Thymus (tissue), 14 donors: ENCODE results near the gene PEAK1. TPM values are rescaled to one million over a fixed set of nuclear protein-coding genes. Genes with fewer than 3 reads are reported as not detected.
A peak's percentile ranks its signal among the peaks of the same experiment; 100 is the strongest.

Experiments used
- DNase-seq, 9 donors: peaks; one replicate each; pipeline ENCODE4 v3.0.0-alpha.2; 2013; ENCODE audit warnings: low spot score in 9 of 9, low read depth in 6 of 9, missing footprints in 1 of 9
- H3K27ac ChIP-seq, 2 donors: one replicate each; pipeline ENCODE4 v1.5.1; 2013; ENCODE audit warnings: control low read depth in 1 of 2, low read depth in 1 of 2, low read length in 1 of 2, mild to moderate bottlenecking in 1 of 2, moderate library complexity in 1 of 2
- H3K27me3 ChIP-seq, 2 donors: one replicate each; pipeline ENCODE4 v1.5.1; 2013; ENCODE audit warnings: low read length in 1 of 2; ENCODE audit not compliant: control insufficient read depth in 2 of 2, insufficient read depth in 1 of 2
- H3K36me3 ChIP-seq, 2 donors: one replicate each; pipeline ENCODE4 v1.5.1; 2013; ENCODE audit warnings: low read length in 1 of 2, mild to moderate bottlenecking in 1 of 2, moderate library complexity in 1 of 2; ENCODE audit not compliant: control insufficient read depth in 2 of 2, insufficient read depth in 2 of 2
- H3K4me1 ChIP-seq, 2 donors: one replicate each; pipeline ENCODE4 v1.5.1; 2013; ENCODE audit warnings: low read length in 2 of 2; ENCODE audit not compliant: control insufficient read depth in 2 of 2, insufficient read depth in 2 of 2
- H3K4me3 ChIP-seq, 2 donors: one replicate each; pipeline ENCODE4 v1.5.1; 2013; ENCODE audit warnings: low read length in 2 of 2, control low read depth in 1 of 2, mild to moderate bottlenecking in 1 of 2
- H3K9me3 ChIP-seq, 2 donors: one replicate each; pipeline ENCODE4 v1.5.1; 2013; ENCODE audit warnings: low read length in 1 of 2, mild to moderate bottlenecking in 1 of 2; ENCODE audit not compliant: control insufficient read depth in 2 of 2, insufficient read depth in 1 of 2
- WGBS: extraction: QIAGEN DNeasy Blood & Tissue Kit; methylation state at CpG from one replicate; pipeline ENCODE4 v1.1.7; 2013; 5-methylcytosine and 5-hydroxymethylcytosine counted together
- long read RNA-seq, 10 donors: transcript quantifications; one replicate each; lab custom pipeline, GENCODE V29; 2026
- polyA plus RNA-seq: library from polyadenylated mRNA; stranded (reverse); fragments of 200-250 nt; gene quantifications from one replicate; pipeline ENCODE4 v1.2.3, GENCODE V29; 2013
- total RNA-seq: library from RNA; stranded (reverse); fragments of 120-200 nt; gene quantifications from one replicate; pipeline ENCODE4 v1.2.4, GENCODE V29; 2013
- donor health status: healthy.

Gene PEAK1, protein sequence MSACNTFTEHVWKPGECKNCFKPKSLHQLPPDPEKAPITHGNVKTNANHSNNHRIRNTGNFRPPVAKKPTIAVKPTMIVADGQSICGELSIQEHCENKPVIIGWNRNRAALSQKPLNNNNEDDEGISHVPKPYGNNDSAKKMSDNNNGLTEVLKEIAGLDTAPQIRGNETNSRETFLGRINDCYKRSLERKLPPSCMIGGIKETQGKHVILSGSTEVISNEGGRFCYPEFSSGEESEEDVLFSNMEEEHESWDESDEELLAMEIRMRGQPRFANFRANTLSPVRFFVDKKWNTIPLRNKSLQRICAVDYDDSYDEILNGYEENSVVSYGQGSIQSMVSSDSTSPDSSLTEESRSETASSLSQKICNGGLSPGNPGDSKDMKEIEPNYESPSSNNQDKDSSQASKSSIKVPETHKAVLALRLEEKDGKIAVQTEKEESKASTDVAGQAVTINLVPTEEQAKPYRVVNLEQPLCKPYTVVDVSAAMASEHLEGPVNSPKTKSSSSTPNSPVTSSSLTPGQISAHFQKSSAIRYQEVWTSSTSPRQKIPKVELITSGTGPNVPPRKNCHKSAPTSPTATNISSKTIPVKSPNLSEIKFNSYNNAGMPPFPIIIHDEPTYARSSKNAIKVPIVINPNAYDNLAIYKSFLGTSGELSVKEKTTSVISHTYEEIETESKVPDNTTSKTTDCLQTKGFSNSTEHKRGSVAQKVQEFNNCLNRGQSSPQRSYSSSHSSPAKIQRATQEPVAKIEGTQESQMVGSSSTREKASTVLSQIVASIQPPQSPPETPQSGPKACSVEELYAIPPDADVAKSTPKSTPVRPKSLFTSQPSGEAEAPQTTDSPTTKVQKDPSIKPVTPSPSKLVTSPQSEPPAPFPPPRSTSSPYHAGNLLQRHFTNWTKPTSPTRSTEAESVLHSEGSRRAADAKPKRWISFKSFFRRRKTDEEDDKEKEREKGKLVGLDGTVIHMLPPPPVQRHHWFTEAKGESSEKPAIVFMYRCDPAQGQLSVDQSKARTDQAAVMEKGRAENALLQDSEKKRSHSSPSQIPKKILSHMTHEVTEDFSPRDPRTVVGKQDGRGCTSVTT (N-terminal part only)
- 7.8 TPM for total RNA-seq
- polyA plus RNA-seq = 4.7 TPM
- long read RNA-seq, donor 1 = 0 reads
- long read RNA-seq, donor 2 = 0 reads
- long read RNA-seq, donor 3 = 0 reads
- long read RNA-seq, donor 4, partial matches to known transcripts = 6 of 6 reads
- long read RNA-seq, donor 4, other reads (novel, unspliced or antisense) = 0 of 6 reads
- long read RNA-seq, donor 5, full-length matches to known transcripts = 1 of 1 reads
- long read RNA-seq, donor 5, partial matches to known transcripts = 0 of 1 reads
- long read RNA-seq, donor 5, other reads (novel, unspliced or antisense) = 0 of 1 reads
- long read RNA-seq, donor 6 = 0 reads
- long read RNA-seq, donor 7, full-length matches to known transcripts = 1 of 1 reads
- long read RNA-seq, donor 7, partial matches to known transcripts = 0 of 1 reads
- long read RNA-seq, donor 7, other reads (novel, unspliced or antisense) = 0 of 1 reads
- long read RNA-seq, donor 8 = 0 reads
- long read RNA-seq, donor 9 = 0 reads
- long read RNA-seq, donor 10, full-length matches to known transcripts = 1 of 1 reads
- long read RNA-seq, donor 10, partial matches to known transcripts = 0 of 1 reads
- long read RNA-seq, donor 10, other reads (novel, unspliced or antisense) = 0 of 1 reads

DNA sequence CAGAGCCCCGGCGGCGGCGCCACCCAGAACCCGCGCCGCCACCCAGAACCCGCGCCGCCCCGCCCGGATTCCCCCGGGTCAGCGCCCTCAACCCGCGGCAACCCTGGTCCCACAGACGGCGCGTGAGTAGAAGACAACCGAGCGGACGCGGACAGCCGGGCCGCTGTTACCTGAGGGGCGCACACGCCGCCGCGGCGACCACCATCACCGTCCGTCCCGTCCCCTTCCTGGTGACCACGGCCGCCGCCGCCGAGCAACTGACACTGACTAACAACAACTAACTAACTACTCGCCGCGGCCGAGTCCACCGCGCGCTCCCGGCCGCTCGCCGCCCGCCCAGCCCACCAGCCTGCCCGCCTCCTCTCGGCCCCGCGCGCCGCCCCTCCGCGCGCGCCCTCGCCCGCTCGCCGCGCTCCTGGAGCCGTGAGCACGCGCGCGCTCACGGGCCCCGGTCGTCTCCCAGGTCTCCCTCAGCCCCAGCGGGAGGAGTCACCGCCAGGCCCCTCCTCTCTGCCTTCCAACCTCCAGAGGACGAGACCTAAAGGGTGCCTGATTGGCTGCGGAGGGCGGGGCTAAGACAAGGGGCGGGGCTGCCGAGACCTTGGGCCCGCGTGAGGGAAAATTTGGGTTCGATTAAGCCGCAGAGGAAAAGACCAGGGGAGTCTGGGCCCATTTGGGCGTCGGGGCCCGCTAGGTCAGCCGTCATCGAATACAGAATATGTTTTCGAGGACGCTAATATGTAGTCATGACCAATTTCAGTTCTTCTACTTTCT is at the start of gene PEAK1:
PEAK1 (minus strand) TSS at position 269 of the 774 bp plus-strand sequence. CDS start 238,178 bp downstream, outside the sequence.
- peaks cover 0 to 4% of the 10 kb centered on the region in 2 donors for H3K27me3 ChIP-seq
- DNase-seq = peak; percentile 96 to 99 (median 98)
- no peaks in the 10 kb centered on the region for H3K9me3 ChIP-seq
- peak within 1 kb of the TSS; percentile 81 to 90 for H3K4me3 ChIP-seq
- peaks cover 6 to 14% of the 10 kb centered on the region in 2 donors for H3K4me1 ChIP-seq
- no peaks in the 10 kb centered on the region for H3K36me3 ChIP-seq
- WGBS = under 1% methylated on average over 92 of the region's 92 CpGs
- peak within 1 kb of the TSS; percentile 90 to 96 for H3K27ac ChIP-seq

DNA sequence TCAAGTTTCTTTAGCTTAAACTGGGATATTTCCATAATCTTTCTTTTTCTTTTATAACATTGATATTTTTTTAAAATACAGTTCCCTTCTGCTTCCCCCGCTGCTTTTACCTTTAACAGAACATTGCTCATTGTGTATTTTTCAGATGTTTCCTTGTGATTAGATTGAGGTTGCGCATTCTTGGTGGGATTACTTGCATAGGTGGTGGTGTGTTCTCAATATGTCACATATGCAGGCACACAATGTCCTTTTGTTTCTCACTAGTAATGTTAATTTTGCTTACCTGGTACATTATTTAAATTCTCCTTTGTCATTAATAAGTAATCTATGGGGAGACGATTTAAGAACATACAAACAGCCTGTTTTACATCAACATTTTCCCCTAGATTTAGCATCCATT is 49.0 kb upstream of the PEAK1 start:
- no peaks in the 10 kb centered on the region for H3K4me1 ChIP-seq
- peaks cover 24 to 55% of the 10 kb centered on the region in 2 donors for H3K36me3 ChIP-seq
- no peak overlapping the region for H3K27ac ChIP-seq
- WGBS = 98% methylated on average over 3 of the region's 3 CpGs
- no peak overlapping the region for H3K4me3 ChIP-seq
- no peaks in the 10 kb centered on the region for H3K9me3 ChIP-seq
- no peak for DNase-seq
- no peaks in the 10 kb centered on the region for H3K27me3 ChIP-seq

DNA sequence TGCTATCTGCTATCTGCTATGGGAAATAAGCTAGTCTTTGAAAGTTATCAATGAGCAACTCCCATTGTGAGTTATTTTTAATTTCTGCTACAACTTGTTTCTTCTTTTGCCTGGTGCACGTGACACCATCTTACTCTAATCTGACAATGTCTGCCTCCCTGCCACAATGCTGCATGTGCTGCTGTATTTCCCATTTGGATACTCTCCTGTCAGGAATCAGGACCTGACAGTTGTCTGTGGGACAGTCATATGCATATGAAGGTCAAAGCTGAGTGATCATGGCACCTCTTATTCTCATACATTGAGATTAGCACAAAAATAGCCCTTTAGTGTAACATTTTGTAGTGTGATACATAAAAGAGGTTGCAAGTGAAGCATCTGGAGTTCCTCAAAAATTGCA is 46.6 kb upstream of the PEAK1 start:
- no peak for DNase-seq
- WGBS = 97% methylated on average over 1 of the region's 1 CpG
- no peaks in the 10 kb centered on the region for H3K9me3 ChIP-seq
- no peaks in the 10 kb centered on the region for H3K27me3 ChIP-seq
- H3K36me3 ChIP-seq = peaks cover 24 to 46% of the 10 kb centered on the region in 2 donors
- H3K4me1 ChIP-seq = no peaks in the 10 kb centered on the region
- H3K27ac ChIP-seq = no peak overlapping the region
- no peak overlapping the region for H3K4me3 ChIP-seq

DNA sequence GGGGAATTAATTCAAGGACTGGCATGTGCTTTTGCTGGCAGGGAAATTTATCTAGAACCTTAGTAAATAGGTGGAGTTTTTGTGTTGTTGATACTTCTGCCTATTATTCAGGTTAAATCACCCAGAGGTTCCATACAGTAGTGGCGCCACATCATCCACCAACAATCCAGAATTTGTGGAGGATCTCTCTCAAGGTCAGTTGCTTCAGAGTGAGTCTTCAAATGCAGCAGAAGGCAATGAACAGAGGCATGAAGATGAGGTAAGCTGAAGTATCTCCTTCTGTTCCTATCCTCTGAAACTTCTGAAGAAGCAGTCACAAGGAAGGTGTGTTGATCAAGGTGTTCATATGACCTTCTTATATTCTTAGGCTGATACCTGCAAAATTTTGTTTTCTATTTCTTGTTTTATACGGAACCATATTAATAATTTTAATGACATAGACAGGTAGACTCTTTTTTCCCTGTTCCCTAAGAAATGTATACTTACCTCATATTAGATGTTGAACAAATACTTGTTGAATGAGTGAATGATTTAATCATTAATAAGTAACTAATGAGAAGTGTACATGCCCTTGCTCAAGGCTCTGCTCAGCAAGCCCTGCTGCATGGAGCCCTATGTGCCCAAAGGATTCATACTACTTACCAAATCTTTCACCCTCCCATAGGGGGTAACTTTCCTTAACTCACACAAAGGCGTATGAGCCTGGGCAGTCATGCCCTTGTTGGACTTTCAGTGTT is 44.4 kb upstream of the PEAK1 start:
- DNase-seq = no peak
- H3K4me3 ChIP-seq = no peak overlapping the region
- no peak overlapping the region for H3K27ac ChIP-seq
- H3K9me3 ChIP-seq = no peaks in the 10 kb centered on the region
- WGBS = 100% methylated on average over 3 of the region's 3 CpGs
- H3K36me3 ChIP-seq = peaks cover 21 to 42% of the 10 kb centered on the region in 2 donors
- no peaks in the 10 kb centered on the region for H3K27me3 ChIP-seq
- no peaks in the 10 kb centered on the region for H3K4me1 ChIP-seq

DNA sequence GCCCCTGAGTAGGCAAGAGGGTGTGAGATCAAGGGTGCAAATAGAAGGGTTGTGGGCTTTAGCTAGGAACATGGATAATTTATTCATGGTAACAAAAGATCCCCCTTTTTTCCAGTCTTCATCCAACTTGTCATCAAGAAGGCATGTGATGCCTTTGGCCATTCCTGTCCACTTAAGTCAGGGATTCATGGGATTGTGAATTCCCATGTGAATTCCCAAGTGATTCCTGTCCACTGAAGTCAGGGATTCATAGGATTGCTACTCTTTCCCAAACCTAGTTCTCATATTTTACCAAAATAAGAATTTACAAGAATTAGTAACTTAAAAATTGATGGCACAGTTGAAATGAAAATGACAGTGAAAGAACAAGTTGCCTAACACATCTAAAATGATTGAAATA is 41.6 kb upstream of the PEAK1 start:
- no peak for DNase-seq
- Histone ChIP-seq H3K27ac (no peak overlapping the region), H3K36me3 (peaks cover 9 to 27% of the 10 kb centered on the region in 2 donors), H3K9me3 (no peaks in the 10 kb centered on the region), H3K27me3 (no peaks in the 10 kb centered on the region), H3K4me1 (peaks cover 4 to 6% of the 10 kb centered on the region in 2 donors), H3K4me3 (no peak overlapping the region)

DNA sequence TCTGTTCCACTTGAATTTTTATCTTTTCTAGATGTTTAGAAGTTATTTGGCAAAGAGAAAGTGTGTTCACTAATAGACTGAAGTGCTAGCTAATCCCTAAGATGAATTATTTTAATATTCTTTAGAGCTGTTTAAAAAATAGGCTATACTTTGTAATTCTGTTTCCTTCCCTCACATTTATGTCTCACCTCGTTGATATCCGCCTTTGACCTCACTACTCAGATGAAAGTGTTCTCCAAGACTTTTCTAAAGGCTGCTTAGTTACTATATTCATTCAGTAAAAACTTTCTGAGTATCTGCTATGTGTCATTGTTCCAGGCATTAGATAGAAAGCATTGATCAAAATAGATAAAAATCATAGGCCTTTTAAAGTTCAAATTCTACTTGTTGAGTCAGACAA is 39.1 kb upstream of the PEAK1 start:
- H3K27me3 ChIP-seq = no peaks in the 10 kb centered on the region
- WGBS = 99% methylated on average over 2 of the region's 2 CpGs
- no peak for DNase-seq
- no peak overlapping the region for H3K27ac ChIP-seq
- H3K4me1 ChIP-seq = peaks cover 4 to 6% of the 10 kb centered on the region in 2 donors
- H3K36me3 ChIP-seq = peaks cover 0 to 14% of the 10 kb centered on the region in 2 donors
- H3K9me3 ChIP-seq = no peaks in the 10 kb centered on the region
- H3K4me3 ChIP-seq = no peak overlapping the region

DNA sequence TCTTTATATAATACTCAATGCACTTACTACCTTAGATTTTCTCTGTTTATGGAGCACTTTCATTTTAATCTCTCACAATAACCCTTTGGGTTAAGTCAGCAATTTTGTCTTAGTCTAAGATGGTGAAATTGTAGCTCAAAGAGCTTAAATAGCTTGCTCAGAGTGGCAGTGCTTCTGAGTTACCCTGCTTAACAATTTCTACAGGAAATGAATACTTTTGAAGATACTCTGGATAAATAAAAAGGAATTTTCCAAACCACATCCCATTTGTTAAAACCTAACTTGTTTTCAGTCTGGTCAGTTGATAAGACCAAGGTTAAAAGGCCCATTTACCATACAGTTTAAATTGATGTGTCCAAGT is 38.0 kb upstream of the PEAK1 start:
- H3K27ac ChIP-seq = no peak overlapping the region
- peaks cover 4 to 6% of the 10 kb centered on the region in 2 donors for H3K4me1 ChIP-seq
- peaks cover 0 to 12% of the 10 kb centered on the region in 2 donors for H3K36me3 ChIP-seq
- peak in 1 of 9 donors; percentile 3 for DNase-seq
- H3K4me3 ChIP-seq = no peak overlapping the region
- H3K9me3 ChIP-seq = no peaks in the 10 kb centered on the region
- no peaks in the 10 kb centered on the region for H3K27me3 ChIP-seq
